WTC11 (cell line): ENCODE measurements around the gene RASGRP3. TPM values are rescaled to one million over a fixed set of nuclear protein-coding genes. Genes with fewer than 3 reads are reported as not detected.

ENCODE experiments used
- ATAC-seq: fragments of 200-7000 bp; cut with Tn5 transposase; 2 replicates; pipeline ENCODE4 v1.10.0; 2021; ENCODE audit warnings: mild to moderate bottlenecking, moderate library complexity
- CTCF ChIA-PET: fragments of 300-600 bp; sonication (Branson Sonifier 250); formaldehyde crosslinking; loops from one replicate; lab custom pipeline; 2021; ENCODE audit warnings: antibody characterized with exemption; lab: Charles Lee
- POLR2A ChIA-PET: fragments of 350-600 bp; sonication (Branson Sonifier 250); formaldehyde crosslinking; loops from one replicate; lab custom pipeline; 2021; ENCODE audit warnings: antibody characterized with exemption; lab: Charles Lee
- DNase-seq: peaks from one replicate; pipeline ENCODE4 v3.0.0; 2021; ENCODE audit warnings: low spot score
- H3K27ac Mint-ChIP-seq: 2 replicates; pipeline ENCODE4 v1.8.0; 2021; ENCODE audit warnings: mixed read lengths
- H3K27me3 Mint-ChIP-seq: 2 replicates; pipeline ENCODE4 v1.8.0; 2021; ENCODE audit warnings: low read depth, mild to moderate bottlenecking, moderate library complexity, mixed read lengths
- H3K36me3 Mint-ChIP-seq: 2 replicates; pipeline ENCODE4 v1.8.0; 2021; ENCODE audit warnings: mixed read lengths
- H3K4me1 Mint-ChIP-seq: 2 replicates; pipeline ENCODE4 v1.8.0; 2022; ENCODE audit warnings: mixed read lengths
- H3K4me3 Mint-ChIP-seq: 2 replicates; pipeline ENCODE4 v1.8.0; 2021; ENCODE audit warnings: mild to moderate bottlenecking, moderate library complexity, mixed read lengths
- H3K9me3 Mint-ChIP-seq: 2 replicates; pipeline ENCODE4 v1.8.0; 2021; ENCODE audit warnings: mixed read lengths
- CREM ChIP-seq: sonication (generic); formaldehyde crosslinking; IDR thresholded peaks from 2 replicates; pipeline ENCODE4 v1.8.1; 2022; ENCODE audit warnings: mild to moderate bottlenecking, missing genetic modification reagents, moderate library complexity
- MYBL2 ChIP-seq: sonication (generic); formaldehyde crosslinking; IDR thresholded peaks from 2 replicates; pipeline ENCODE4 v1.8.1; 2023; ENCODE audit warnings: mild to moderate bottlenecking, moderate library complexity, missing genetic modification reagents
- NFE2L1 ChIP-seq: sonication (generic); formaldehyde crosslinking; IDR thresholded peaks from 2 replicates; pipeline ENCODE4 v1.8.1; 2023; ENCODE audit warnings: missing genetic modification reagents
- ZBTB21 ChIP-seq: sonication (generic); formaldehyde crosslinking; IDR thresholded peaks from 2 replicates; pipeline ENCODE4 v1.8.1; 2023; ENCODE audit warnings: mild to moderate bottlenecking, missing genetic modification reagents, borderline replicate concordance
- ZNF121 ChIP-seq: sonication (generic); formaldehyde crosslinking; IDR thresholded peaks from 2 replicates; pipeline ENCODE4 v1.8.0; 2023; ENCODE audit warnings: missing genetic modification reagents
- ZNF396 ChIP-seq: fragments of 250-450 bp; sonication (Bioruptor Pico); IDR thresholded peaks from 2 replicates; pipeline ENCODE4 v1.8.0; 2021; ENCODE audit warnings: mild to moderate bottlenecking, moderate library complexity, borderline replicate concordance
- ZNF416 ChIP-seq: fragments of 250-450 bp; sonication (Bioruptor Pico); IDR thresholded peaks from 2 replicates; pipeline ENCODE4 v1.9.0; 2021; ENCODE audit warnings: mild to moderate bottlenecking, inconsistent platforms
- total RNA-seq: library from RNA; stranded (reverse); gene quantifications from 3 replicates; pipeline ENCODE4 v1.2.3, GENCODE V29; 2021
- TF ChIP-seq, protein P1 (sequence below): fragments of 250-450 bp; sonication (Bioruptor Pico); IDR thresholded peaks from 2 replicates; pipeline ENCODE4 v2.1.2; 2022; ENCODE audit warnings: mild to moderate bottlenecking, moderate library complexity
- TF ChIP-seq, protein P2 (sequence below): sonication (generic); formaldehyde crosslinking; IDR thresholded peaks from 2 replicates; pipeline ENCODE4 v1.8.0; 2022; ENCODE audit warnings: missing genetic modification reagents
- TF ChIP-seq, protein P3 (sequence below): sonication (generic); formaldehyde crosslinking; IDR thresholded peaks from 2 replicates; pipeline ENCODE4 v1.8.0; 2022; ENCODE audit warnings: mild to moderate bottlenecking, missing genetic modification reagents
- TF ChIP-seq, protein P4 (sequence below): sonication (generic); formaldehyde crosslinking; IDR thresholded peaks from 2 replicates; pipeline ENCODE4 v1.8.0; 2023; ENCODE audit warnings: missing genetic modification reagents
- TF ChIP-seq, protein P5 (sequence below): sonication (generic); formaldehyde crosslinking; IDR thresholded peaks from 2 replicates; pipeline ENCODE4 v1.8.1; 2022; ENCODE audit warnings: missing genetic modification reagents, borderline replicate concordance
- TF ChIP-seq, protein P6 (sequence below): fragments of 200-600 bp; IDR thresholded peaks from 2 replicates; pipeline ENCODE4 v1.8.0; 2022; ENCODE audit warnings: antibody characterized with exemption
- TF ChIP-seq, protein P7 (sequence below): fragments of 250-450 bp; sonication (Bioruptor Pico); IDR thresholded peaks from 2 replicates; pipeline ENCODE4 v1.9.0; 2021; ENCODE audit warnings: moderate library complexity, mild to moderate bottlenecking, inconsistent platforms, borderline replicate concordance
- TF ChIP-seq, protein P8 (sequence below): sonication (generic); formaldehyde crosslinking; IDR thresholded peaks from 2 replicates; pipeline ENCODE4 v1.8.0; 2023; ENCODE audit warnings: mild to moderate bottlenecking, missing genetic modification reagents
- TF ChIP-seq, protein P9 (sequence below): sonication (generic); formaldehyde crosslinking; IDR thresholded peaks from 2 replicates; pipeline ENCODE4 v1.8.0; 2022; ENCODE audit warnings: mild to moderate bottlenecking, missing genetic modification reagents

Gene RASGRP3
- total RNA-seq, 1 experiment from 2014 or later = 0.11 TPM

DNA sequence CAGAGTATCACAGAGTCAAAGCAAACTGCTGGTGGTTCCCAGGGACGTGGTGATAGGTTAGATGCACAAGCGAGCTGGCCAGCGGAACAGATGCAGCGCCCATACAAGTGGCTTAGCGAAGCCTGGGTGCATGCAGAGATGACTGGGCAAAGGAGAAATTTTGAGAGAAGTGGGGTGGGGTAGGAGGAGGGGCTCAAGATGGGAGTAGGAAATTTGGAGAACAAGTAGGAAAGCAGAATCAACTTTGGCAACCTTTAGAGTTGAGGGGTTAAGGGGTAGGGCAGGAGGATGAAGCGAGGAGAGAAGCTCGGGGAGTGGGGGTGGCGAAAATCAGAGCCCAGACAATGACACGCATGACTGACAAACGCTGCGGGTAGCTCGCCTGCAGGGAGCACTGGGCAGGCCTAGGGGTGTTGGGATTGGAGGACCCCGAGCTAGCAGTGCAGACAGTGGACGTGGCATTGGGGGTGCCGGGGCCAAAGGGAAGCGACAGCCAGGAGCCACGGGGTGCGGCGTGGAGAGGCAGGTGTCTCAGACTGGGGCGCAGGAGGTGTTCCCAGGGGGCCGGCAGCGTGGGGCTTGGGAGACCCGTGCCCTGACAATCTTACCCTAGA is 122.2 kb downstream of the RASGRP3 start (continued):
- TF ChIP-seq, protein P1, sequence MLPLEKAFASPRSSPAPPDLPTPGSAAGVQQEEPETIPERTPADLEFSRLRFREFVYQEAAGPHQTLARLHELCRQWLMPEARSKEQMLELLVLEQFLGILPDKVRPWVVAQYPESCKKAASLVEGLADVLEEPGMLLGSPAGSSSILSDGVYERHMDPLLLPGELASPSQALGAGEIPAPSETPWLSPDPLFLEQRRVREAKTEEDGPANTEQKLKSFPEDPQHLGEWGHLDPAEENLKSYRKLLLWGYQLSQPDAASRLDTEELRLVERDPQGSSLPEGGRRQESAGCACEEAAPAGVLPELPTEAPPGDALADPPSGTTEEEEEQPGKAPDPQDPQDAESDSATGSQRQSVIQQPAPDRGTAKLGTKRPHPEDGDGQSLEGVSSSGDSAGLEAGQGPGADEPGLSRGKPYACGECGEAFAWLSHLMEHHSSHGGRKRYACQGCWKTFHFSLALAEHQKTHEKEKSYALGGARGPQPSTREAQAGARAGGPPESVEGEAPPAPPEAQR (CRISPR knock-in tag) = no peak
- TF ChIP-seq, protein P2, sequence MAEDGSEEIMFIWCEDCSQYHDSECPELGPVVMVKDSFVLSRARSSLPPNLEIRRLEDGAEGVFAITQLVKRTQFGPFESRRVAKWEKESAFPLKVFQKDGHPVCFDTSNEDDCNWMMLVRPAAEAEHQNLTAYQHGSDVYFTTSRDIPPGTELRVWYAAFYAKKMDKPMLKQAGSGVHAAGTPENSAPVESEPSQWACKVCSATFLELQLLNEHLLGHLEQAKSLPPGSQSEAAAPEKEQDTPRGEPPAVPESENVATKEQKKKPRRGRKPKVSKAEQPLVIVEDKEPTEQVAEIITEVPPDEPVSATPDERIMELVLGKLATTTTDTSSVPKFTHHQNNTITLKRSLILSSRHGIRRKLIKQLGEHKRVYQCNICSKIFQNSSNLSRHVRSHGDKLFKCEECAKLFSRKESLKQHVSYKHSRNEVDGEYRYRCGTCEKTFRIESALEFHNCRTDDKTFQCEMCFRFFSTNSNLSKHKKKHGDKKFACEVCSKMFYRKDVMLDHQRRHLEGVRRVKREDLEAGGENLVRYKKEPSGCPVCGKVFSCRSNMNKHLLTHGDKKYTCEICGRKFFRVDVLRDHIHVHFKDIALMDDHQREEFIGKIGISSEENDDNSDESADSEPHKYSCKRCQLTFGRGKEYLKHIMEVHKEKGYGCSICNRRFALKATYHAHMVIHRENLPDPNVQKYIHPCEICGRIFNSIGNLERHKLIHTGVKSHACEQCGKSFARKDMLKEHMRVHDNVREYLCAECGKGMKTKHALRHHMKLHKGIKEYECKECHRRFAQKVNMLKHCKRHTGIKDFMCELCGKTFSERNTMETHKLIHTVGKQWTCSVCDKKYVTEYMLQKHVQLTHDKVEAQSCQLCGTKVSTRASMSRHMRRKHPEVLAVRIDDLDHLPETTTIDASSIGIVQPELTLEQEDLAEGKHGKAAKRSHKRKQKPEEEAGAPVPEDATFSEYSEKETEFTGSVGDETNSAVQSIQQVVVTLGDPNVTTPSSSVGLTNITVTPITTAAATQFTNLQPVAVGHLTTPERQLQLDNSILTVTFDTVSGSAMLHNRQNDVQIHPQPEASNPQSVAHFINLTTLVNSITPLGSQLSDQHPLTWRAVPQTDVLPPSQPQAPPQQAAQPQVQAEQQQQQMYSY (CRISPR knock-in tag) = no peak
- 0 out of 2 replicates have a peak, but pooled peaks have one; percentile 40 for TF ChIP-seq NFE2L1 (CRISPR knock-in tag)
- TF ChIP-seq, protein P3, sequence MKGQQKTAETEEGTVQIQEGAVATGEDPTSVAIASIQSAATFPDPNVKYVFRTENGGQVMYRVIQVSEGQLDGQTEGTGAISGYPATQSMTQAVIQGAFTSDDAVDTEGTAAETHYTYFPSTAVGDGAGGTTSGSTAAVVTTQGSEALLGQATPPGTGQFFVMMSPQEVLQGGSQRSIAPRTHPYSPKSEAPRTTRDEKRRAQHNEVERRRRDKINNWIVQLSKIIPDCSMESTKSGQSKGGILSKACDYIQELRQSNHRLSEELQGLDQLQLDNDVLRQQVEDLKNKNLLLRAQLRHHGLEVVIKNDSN = no peak
- TF ChIP-seq, protein P4, sequence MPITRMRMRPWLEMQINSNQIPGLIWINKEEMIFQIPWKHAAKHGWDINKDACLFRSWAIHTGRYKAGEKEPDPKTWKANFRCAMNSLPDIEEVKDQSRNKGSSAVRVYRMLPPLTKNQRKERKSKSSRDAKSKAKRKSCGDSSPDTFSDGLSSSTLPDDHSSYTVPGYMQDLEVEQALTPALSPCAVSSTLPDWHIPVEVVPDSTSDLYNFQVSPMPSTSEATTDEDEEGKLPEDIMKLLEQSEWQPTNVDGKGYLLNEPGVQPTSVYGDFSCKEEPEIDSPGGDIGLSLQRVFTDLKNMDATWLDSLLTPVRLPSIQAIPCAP (CRISPR knock-in tag) = no peak
- TF ChIP-seq ZNF416 (CRISPR knock-in tag) = no peak
- TF ChIP-seq MYBL2 (CRISPR knock-in tag) = no peak
- TF ChIP-seq, protein P5, sequence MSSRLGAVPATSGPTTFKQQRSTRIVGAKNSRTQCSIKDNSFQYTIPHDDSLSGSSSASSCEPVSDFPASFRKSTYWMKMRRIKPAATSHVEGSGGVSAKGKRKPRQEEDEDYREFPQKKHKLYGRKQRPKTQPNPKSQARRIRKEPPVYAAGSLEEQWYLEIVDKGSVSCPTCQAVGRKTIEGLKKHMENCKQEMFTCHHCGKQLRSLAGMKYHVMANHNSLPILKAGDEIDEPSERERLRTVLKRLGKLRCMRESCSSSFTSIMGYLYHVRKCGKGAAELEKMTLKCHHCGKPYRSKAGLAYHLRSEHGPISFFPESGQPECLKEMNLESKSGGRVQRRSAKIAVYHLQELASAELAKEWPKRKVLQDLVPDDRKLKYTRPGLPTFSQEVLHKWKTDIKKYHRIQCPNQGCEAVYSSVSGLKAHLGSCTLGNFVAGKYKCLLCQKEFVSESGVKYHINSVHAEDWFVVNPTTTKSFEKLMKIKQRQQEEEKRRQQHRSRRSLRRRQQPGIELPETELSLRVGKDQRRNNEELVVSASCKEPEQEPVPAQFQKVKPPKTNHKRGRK (CRISPR knock-in tag) = no peak
- TF ChIP-seq, all 79 proteins: peak for 5

DNA sequence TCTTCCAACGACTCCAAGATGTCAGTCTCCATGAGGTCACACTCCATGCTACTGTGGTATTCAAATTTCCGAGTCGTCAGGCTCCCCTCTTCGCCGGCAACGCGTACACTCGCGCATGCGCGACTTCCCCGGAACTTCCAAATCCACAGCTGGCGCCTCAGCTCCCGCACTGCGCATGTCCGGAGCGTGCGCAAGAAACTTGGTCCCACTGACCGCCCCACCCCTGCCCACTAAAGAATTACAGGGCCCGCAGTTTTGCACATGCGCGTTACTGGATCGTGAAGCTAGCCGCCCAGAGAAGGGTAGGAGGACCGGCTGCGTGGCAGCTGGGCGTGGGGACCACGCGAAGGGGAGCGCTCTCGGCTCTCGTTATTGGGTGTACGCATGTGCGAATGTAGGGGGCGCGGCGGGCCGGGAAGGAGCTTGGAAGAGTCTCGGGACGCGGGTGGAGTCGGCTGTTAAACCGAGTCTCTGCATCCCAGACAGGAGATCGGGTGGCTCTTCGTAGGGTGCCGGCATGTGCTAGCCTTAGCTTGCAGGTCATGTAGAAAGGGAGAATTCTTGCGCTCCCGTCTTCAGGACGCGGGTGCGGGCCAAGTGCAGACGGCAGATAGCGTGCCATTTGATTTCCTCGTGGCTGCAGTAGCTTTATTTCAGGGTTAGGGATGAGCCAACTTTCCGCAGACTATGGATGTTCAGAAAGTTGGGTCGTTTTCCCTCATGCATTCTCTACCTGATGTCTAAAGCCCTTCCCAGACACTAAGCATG is 122.9 kb downstream of the RASGRP3 start, which contains the start of gene FAM98A:
Gene FAM98A (minus strand): TSS at position 125 of the 768 bp plus-strand sequence. CDS start 78 bp downstream, at position 47.
- CTCF ChIA-PET = interaction anchor here (0.9 to 2.3 kb wide), 9 partner anchors 8 to 203 kb away, joined by 3 to 15 read pairs (median 7); no protein-coding TSS in a partner anchor
- POLR2A ChIA-PET = interaction anchor here (1.1 kb wide), 1 partner anchor 14 kb away, joined by 3 read pairs; no protein-coding TSS in a partner anchor
- H3K9me3 Mint-ChIP-seq = no peaks in the 10 kb centered on the region
- TF ChIP-seq CREM (CRISPR knock-in tag) (0 out of 2 replicates have a peak, but pooled peaks have one; percentile 45), ZNF396 (CRISPR knock-in tag) (no peak), ZBTB21 (CRISPR knock-in tag) (no peak), ZNF121 (CRISPR knock-in tag) (no peak)
- TF ChIP-seq, protein P6, sequence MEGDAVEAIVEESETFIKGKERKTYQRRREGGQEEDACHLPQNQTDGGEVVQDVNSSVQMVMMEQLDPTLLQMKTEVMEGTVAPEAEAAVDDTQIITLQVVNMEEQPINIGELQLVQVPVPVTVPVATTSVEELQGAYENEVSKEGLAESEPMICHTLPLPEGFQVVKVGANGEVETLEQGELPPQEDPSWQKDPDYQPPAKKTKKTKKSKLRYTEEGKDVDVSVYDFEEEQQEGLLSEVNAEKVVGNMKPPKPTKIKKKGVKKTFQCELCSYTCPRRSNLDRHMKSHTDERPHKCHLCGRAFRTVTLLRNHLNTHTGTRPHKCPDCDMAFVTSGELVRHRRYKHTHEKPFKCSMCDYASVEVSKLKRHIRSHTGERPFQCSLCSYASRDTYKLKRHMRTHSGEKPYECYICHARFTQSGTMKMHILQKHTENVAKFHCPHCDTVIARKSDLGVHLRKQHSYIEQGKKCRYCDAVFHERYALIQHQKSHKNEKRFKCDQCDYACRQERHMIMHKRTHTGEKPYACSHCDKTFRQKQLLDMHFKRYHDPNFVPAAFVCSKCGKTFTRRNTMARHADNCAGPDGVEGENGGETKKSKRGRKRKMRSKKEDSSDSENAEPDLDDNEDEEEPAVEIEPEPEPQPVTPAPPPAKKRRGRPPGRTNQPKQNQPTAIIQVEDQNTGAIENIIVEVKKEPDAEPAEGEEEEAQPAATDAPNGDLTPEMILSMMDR = no peak
- TF ChIP-seq, protein P7, sequence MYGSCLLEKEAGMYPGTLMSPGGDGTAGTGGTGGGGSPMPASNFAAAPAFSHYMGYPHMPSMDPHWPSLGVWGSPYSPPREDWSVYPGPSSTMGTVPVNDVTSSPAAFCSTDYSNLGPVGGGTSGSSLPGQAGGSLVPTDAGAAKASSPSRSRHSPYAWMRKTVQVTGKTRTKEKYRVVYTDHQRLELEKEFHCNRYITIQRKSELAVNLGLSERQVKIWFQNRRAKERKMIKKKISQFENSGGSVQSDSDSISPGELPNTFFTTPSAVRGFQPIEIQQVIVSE (CRISPR knock-in tag) = no peak
- TF ChIP-seq, protein P5 (CRISPR knock-in tag) = no peak
- TF ChIP-seq, protein P8, sequence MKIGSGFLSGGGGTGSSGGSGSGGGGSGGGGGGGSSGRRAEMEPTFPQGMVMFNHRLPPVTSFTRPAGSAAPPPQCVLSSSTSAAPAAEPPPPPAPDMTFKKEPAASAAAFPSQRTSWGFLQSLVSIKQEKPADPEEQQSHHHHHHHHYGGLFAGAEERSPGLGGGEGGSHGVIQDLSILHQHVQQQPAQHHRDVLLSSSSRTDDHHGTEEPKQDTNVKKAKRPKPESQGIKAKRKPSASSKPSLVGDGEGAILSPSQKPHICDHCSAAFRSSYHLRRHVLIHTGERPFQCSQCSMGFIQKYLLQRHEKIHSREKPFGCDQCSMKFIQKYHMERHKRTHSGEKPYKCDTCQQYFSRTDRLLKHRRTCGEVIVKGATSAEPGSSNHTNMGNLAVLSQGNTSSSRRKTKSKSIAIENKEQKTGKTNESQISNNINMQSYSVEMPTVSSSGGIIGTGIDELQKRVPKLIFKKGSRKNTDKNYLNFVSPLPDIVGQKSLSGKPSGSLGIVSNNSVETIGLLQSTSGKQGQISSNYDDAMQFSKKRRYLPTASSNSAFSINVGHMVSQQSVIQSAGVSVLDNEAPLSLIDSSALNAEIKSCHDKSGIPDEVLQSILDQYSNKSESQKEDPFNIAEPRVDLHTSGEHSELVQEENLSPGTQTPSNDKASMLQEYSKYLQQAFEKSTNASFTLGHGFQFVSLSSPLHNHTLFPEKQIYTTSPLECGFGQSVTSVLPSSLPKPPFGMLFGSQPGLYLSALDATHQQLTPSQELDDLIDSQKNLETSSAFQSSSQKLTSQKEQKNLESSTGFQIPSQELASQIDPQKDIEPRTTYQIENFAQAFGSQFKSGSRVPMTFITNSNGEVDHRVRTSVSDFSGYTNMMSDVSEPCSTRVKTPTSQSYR (CRISPR knock-in tag) = no peak
- TF ChIP-seq, protein P9, sequence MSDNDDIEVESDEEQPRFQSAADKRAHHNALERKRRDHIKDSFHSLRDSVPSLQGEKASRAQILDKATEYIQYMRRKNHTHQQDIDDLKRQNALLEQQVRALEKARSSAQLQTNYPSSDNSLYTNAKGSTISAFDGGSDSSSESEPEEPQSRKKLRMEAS (CRISPR knock-in tag) = peak; percentile 96

More for the DNA sequence above, 122.9 kb downstream of the RASGRP3 start, which contains the start of gene FAM98A:
- peak; percentile 93 for DNase-seq
- peak; percentile 84 for ATAC-seq
- Mint-ChIP-seq H3K4me1 (peaks cover 50% of the 10 kb centered on the region), H3K27ac (peak within 1 kb of the TSS; percentile 81), H3K27me3 (no peaks in the 10 kb centered on the region), H3K36me3 (peaks cover 9% of the 10 kb centered on the region), H3K4me3 (peak within 1 kb of the TSS; percentile 95)
